A549 (cell line): ENCODE results near the gene BMP7. TPM values are rescaled to one million over a fixed set of nuclear protein-coding genes. Genes with fewer than 3 reads are reported as not detected.

Experiments used
- ATAC-seq, 2 experiments: fragments of 200-7000 bp in 1 of 2; fragments of >200 bp in 1 of 2; cut with Nextera tagmentation in 1 of 2; cut with Tn5 transposase in 1 of 2; 3 replicates each; pipeline versions ENCODE4 v1.8.0 to v1.9.1; 2018 to 2020; ENCODE audit warnings: mild to moderate bottlenecking in 1 of 2, moderate library complexity in 1 of 2
- CTCF ChIA-PET: fragments of 300-600 bp; sonication (Branson Sonifier 250); formaldehyde crosslinking; extraction: SDS; loops from one replicate; lab custom pipeline; 2021; ENCODE audit warnings: antibody characterized with exemption, inconsistent platforms; lab: Yijun Ruan, JAX
- POLR2A ChIA-PET: fragments of 350-600 bp; formaldehyde crosslinking; extraction: SDS; loops from one replicate; lab custom pipeline; 2021; ENCODE audit warnings: antibody characterized with exemption, inconsistent platforms; lab: Yijun Ruan, JAX
- DNase-seq, 2 experiments: peaks; one replicate each; pipeline versions ENCODE4 v3.0.0 to v3.0.0-alpha.2; 2011 to 2016; ENCODE audit warnings: low read depth in 1 of 2, low spot score in 1 of 2
- FAIRE-seq: peaks from 2 replicates; lab custom pipeline; 2011; peaks lifted over from hg19 to GRCh38; lab: Jason Lieb, UNC
- H3K27ac ChIP-seq, 2 experiments: fragments of >200 bp; sonication (Bioruptor Twin); formaldehyde crosslinking; 3 replicates each; pipeline ENCODE4 v1.5.1; 2016 to 2017
- H3K4me1 ChIP-seq: fragments of >200 bp; sonication (Bioruptor Twin); formaldehyde crosslinking; 3 replicates; pipeline ENCODE4 v1.6.1; 2016
- H3K4me2 ChIP-seq: fragments of >200 bp; sonication (Bioruptor Twin); formaldehyde crosslinking; 3 replicates; pipeline ENCODE4 v1.6.1; 2016
- H3K4me3 ChIP-seq: fragments of >200 bp; sonication (Bioruptor Twin); formaldehyde crosslinking; 3 replicates; pipeline ENCODE4 v1.5.1; 2016
- H3K9me3 ChIP-seq: fragments of >200 bp; sonication (Bioruptor Twin); formaldehyde crosslinking; 3 replicates; pipeline ENCODE4 v1.6.1; 2016
- CBX2 ChIP-seq: fragments of 200-600 bp; sonication (generic); IDR thresholded peaks from 2 replicates; pipeline ENCODE4 v1.6.1; 2016; ENCODE audit warnings: low read depth, mild to moderate bottlenecking, borderline replicate concordance
- CHD2 ChIP-seq: fragments of 150-350 bp; IDR thresholded peaks from 2 replicates; pipeline ENCODE4 v1.6.1; 2014; ENCODE audit warnings: low read length; ENCODE audit not compliant: partially characterized antibody
- CHD4 ChIP-seq: fragments of 200-600 bp; sonication (generic); IDR thresholded peaks from 2 replicates; pipeline ENCODE4 v1.6.1; 2016; ENCODE audit warnings: antibody characterized with exemption, mild to moderate bottlenecking, borderline replicate concordance
- EHF ChIP-seq: fragments of 250-450 bp; sonication (Bioruptor Pico); IDR thresholded peaks from 2 replicates; pipeline ENCODE4 v1.5.0; 2020; ENCODE audit warnings: mild to moderate bottlenecking
- EHMT2 ChIP-seq: fragments of 200-600 bp; sonication (generic); IDR thresholded peaks from 2 replicates; pipeline ENCODE4 v1.6.1; 2016; ENCODE audit warnings: antibody characterized with exemption, low read depth, mild to moderate bottlenecking, moderate library complexity
- EP300 ChIP-seq, 2 experiments: fragments of >200 bp; sonication (Bioruptor Twin); formaldehyde crosslinking; IDR thresholded peaks; 2 replicates in 1 of 2; 3 replicates in 1 of 2; pipeline ENCODE4 v1.6.1; 2016 to 2017
- ESRRA ChIP-seq: fragments of 150-350 bp; IDR thresholded peaks from 2 replicates; pipeline ENCODE4 v1.6.1; 2014; ENCODE audit warnings: mild to moderate bottlenecking, low read length, borderline replicate concordance
- FOSB ChIP-seq: fragments of 250-450 bp; sonication (Bioruptor Pico); IDR thresholded peaks from 2 replicates; pipeline ENCODE4 v1.5.0; 2020; ENCODE audit warnings: mild to moderate bottlenecking, moderate library complexity
- FOSL2 ChIP-seq, 2 experiments: fragments of 450-650 bp in 1 of 2; fragments of >200 bp in 1 of 2; sonication (Bioruptor Twin) in 1 of 2; formaldehyde crosslinking; IDR thresholded peaks; 2 replicates each; pipeline versions ENCODE4 v1.5.0 to v1.6.1; 2016 to 2020; ENCODE audit warnings: mild to moderate bottlenecking in 1 of 2, moderate library complexity in 1 of 2
- GATA3 ChIP-seq: IDR thresholded peaks from 2 replicates; pipeline ENCODE4 v1.6.1; 2012; ENCODE audit warnings: borderline replicate concordance
- HDAC2 ChIP-seq: fragments of 200-600 bp; sonication (generic); IDR thresholded peaks from 2 replicates; pipeline ENCODE4 v1.6.1; 2016
- HMGXB4 ChIP-seq: fragments of 250-450 bp; sonication (Bioruptor Pico); IDR thresholded peaks from 2 replicates; pipeline ENCODE4 v1.5.0; 2021; ENCODE audit warnings: mild to moderate bottlenecking, moderate library complexity, borderline replicate concordance
- HOXA7 ChIP-seq: fragments of 250-450 bp; sonication (Bioruptor Pico); IDR thresholded peaks from 2 replicates; pipeline ENCODE4 v1.5.0; 2020; ENCODE audit warnings: mild to moderate bottlenecking, moderate library complexity
- HOXB13 ChIP-seq: fragments of 250-450 bp; sonication (Bioruptor Pico); IDR thresholded peaks from 2 replicates; pipeline ENCODE4 v1.5.0; 2020; ENCODE audit warnings: low read depth, mild to moderate bottlenecking, moderate library complexity
- KDM1A ChIP-seq: fragments of 200-600 bp; sonication (generic); IDR thresholded peaks from 2 replicates; pipeline ENCODE4 v1.6.1; 2016; ENCODE audit warnings: low read depth, mild to moderate bottlenecking
- MAFK ChIP-seq: fragments of 450-650 bp; IDR thresholded peaks from 2 replicates; pipeline ENCODE4 v1.6.1; 2014; ENCODE audit not compliant: partially characterized antibody
- MAZ ChIP-seq: fragments of 150-350 bp; IDR thresholded peaks from 2 replicates; pipeline ENCODE4 v1.6.1; 2014; ENCODE audit warnings: antibody characterized with exemption, low read depth, low read length, borderline replicate concordance
- NPAS2 ChIP-seq: fragments of 250-450 bp; sonication (Bioruptor Pico); IDR thresholded peaks from 2 replicates; pipeline ENCODE4 v1.8.0; 2022; ENCODE audit warnings: mild to moderate bottlenecking, moderate library complexity, borderline replicate concordance
- PBX3 ChIP-seq: IDR thresholded peaks from 2 replicates; pipeline ENCODE4 v1.6.1; 2012
- TFCP2L1 ChIP-seq: fragments of 250-450 bp; sonication (Bioruptor Pico); IDR thresholded peaks from 2 replicates; pipeline ENCODE4 v1.5.0; 2021; ENCODE audit warnings: mild to moderate bottlenecking
- ZFP36 ChIP-seq: fragments of 450-650 bp; IDR thresholded peaks from 2 replicates; pipeline ENCODE4 v1.6.1; 2014; ENCODE audit warnings: borderline replicate concordance; ENCODE audit not compliant: partially characterized antibody
- ZNF302 ChIP-seq: fragments of 250-450 bp; sonication (Bioruptor Pico); IDR thresholded peaks from 2 replicates; pipeline ENCODE4 v1.9.0; 2021; ENCODE audit warnings: inconsistent platforms, mild to moderate bottlenecking, moderate library complexity
- ZSCAN20 ChIP-seq: fragments of 250-450 bp; sonication (Bioruptor Pico); IDR thresholded peaks from 2 replicates; pipeline ENCODE4 v1.8.0; 2022; ENCODE audit warnings: mild to moderate bottlenecking, moderate library complexity
- whole genome bisulfite sequencing: methylation state at CpG from one replicate; pipeline ENCODE4 v1.1.6; 2017; ENCODE audit errors: missing lambda C conversion rate; 5-methylcytosine and 5-hydroxymethylcytosine counted together
- polyA plus RNA-seq, 4 experiments: library from polyadenylated mRNA; depleted of rRNA in 3 of 4; stranded (reverse); fragments of >200 nt; fragmentation: RNase III in 1 of 4; extraction: RNeasy Plus Mini Kit Qiagen cat#74134 plus additional on column Dnase treatment in 1 of 4; gene quantifications; 2 replicates in 3 of 4; 3 replicates in 1 of 4; pipeline ENCODE4 v1.2.3, GENCODE V29; 2011 to 2017
- TF ChIP-seq, protein P1 (sequence below): IDR thresholded peaks from 2 replicates; pipeline ENCODE4 v1.6.1; 2012; ENCODE audit warnings: low read depth, borderline replicate concordance
- TF ChIP-seq, protein P2 (sequence below): fragments of >200 bp; sonication (Bioruptor Twin); formaldehyde crosslinking; IDR thresholded peaks from 2 replicates; pipeline ENCODE4 v1.6.1; 2016

BMP7 gene
- polyA plus RNA-seq, 2 of the 4 experiments (the other 2 are of a cell fraction): 0.08 to 0.22 TPM

- Histone ChIP-seq H3K9me3 (no peaks in the 10 kb centered on the region), H3K4me3 (no peak overlapping the region), H3K27ac (no peak overlapping the region), H3K4me2 (no peak overlapping the region), H3K4me1 (no peaks in the 10 kb centered on the region)
- ChIA-PET POLR2A (no interaction called here), CTCF (no interaction called here)
- TF ChIP-seq NPAS2 (CRISPR knock-in tag) (no peak), EHF (CRISPR knock-in tag) (no peak), CBX2 (no peak), ZSCAN20 (CRISPR knock-in tag) (no peak), MAFK (no peak), ESRRA (no peak), PBX3 (no peak), EP300 (IDR thresholded peaks at IDR 0.05) (no peak), HMGXB4 (CRISPR knock-in tag) (no peak)
- DNase-seq (no peak), FAIRE-seq (no peak), ATAC-seq (no peak)
- 49% methylated on average over 7 of the region's 8 CpGs for WGBS
Observed at GRCh38 chr20:57155415-57155814, 111.0 kb downstream of the BMP7 start.

DNA sequence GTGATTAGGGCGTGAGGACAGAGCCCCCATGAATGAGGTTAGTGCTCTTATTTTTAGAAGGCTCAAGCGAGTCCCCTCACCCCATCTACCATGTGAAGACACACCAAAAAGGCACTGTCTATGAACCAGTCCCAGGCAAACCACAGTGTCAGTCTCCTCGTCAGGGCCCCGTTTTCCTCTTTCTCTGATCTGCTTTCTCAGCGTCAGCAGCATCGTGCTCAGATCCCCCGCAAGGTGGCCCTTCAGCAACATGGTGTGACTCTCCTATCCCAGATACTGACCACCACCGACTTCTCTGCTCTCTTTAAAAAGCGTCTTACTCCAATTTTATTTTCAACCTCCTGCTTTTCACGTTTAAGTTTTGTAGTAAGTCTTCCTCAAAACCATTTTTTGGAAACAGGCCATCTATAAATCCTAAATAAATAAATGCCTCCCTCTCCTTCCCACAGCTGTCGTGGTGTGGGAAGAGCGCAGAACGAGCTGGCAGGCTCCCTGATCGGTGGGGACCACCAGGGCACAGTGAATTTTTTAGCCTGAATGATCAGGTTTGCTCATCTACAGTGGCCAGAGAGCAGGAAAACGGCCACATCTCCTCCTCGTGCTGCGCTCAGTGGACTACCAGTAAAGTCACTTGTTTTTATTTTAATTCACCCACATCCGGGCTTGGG lies 113.1 kb downstream of the BMP7 start:
- ChIA-PET CTCF (interaction anchor here (0.7 kb wide), 1 partner anchor 63 kb away, joined by 3 read pairs; no protein-coding TSS in a partner anchor), POLR2A (no interaction called here)
- H3K4me2 ChIP-seq: no peak overlapping the region
- no peak overlapping the region for H3K4me3 ChIP-seq
- H3K4me1 ChIP-seq: no peaks in the 10 kb centered on the region
- TF ChIP-seq FOSB (no peak), GATA3 (no peak), CHD2 (no peak), HOXB13 (CRISPR knock-in tag) (no peak), EHMT2 (no peak), KDM1A (no peak), ZSCAN20 (CRISPR knock-in tag) (no peak), FOSL2 (IDR thresholded peaks at IDR 0.05) (no peak), FOSL2 (CRISPR knock-in tag; IDR thresholded peaks at IDR 0.05) (no peak), MAZ (no peak), HDAC2 (no peak), ZFP36 (no peak), ZNF302 (CRISPR knock-in tag) (no peak), CBX2 (no peak), TFCP2L1 (CRISPR knock-in tag) (no peak), CHD4 (no peak), HOXA7 (CRISPR knock-in tag) (no peak), ESRRA (no peak)
- TF ChIP-seq, protein P1, sequence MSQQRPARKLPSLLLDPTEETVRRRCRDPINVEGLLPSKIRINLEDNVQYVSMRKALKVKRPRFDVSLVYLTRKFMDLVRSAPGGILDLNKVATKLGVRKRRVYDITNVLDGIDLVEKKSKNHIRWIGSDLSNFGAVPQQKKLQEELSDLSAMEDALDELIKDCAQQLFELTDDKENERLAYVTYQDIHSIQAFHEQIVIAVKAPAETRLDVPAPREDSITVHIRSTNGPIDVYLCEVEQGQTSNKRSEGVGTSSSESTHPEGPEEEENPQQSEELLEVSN: no peak
- TF ChIP-seq, protein P2, sequence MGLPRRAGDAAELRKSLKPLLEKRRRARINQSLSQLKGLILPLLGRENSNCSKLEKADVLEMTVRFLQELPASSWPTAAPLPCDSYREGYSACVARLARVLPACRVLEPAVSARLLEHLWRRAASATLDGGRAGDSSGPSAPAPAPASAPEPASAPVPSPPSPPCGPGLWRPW: no peak
- ATAC-seq (no peak), FAIRE-seq (no peak), DNase-seq (no peak)
- H3K27ac ChIP-seq: no peak overlapping the region
- WGBS: 49% methylated on average over 18 of the region's 18 CpGs
- no peaks in the 10 kb centered on the region for H3K9me3 ChIP-seq
